ENCODE results near the gene PLCB3. TPM values are rescaled to one million over a fixed set of nuclear protein-coding genes. Genes with fewer than 3 reads are reported as not detected.
"Not testable (repeated sequence)": the region's sequence is repeated elsewhere in the genome, so short reads cannot be mapped to it uniquely, and the experiment has no call there.

The PLCB3 gene
- total RNA-seq, 2 donors from 2014 or later, result 13.9 to 16.4 TPM

GRCh38 chr11:64314805-64315561 lies 63.7 kb downstream of the PLCB3 start:
- Mint-ChIP-seq H3K4me1 (ENCODE audit: low read depth in 2 of 2) (peaks cover 41 to 45% of the 10 kb centered on the region in 2 donors), H3K4me3 (peak overlapping the region; percentile 10), H3K27me3 (no peaks in the 10 kb centered on the region), H3K27ac (no peak overlapping the region), H3K36me3 (no peaks in the 10 kb centered on the region), H3K9me3 (no peaks in the 10 kb centered on the region)
- ATAC-seq (no peak), DNase-seq (ENCODE audit: low spot score) (no peak)

- not testable (repeated sequence) for H3K27me3 Mint-ChIP-seq; H3K9me3 Mint-ChIP-seq; DNase-seq (ENCODE audit: low spot score); ATAC-seq; H3K36me3 Mint-ChIP-seq
- Mint-ChIP-seq H3K4me1 (ENCODE audit: low read depth in 2 of 2) (peaks cover 48 to 49% of the 10 kb centered on the region in 2 donors), H3K4me3 (peak overlapping the region; percentile 89), H3K27ac (peak overlapping the region; percentile 93 to 97)
These were observed 64.6 kb downstream of the PLCB3 start for GRCh38 chr11:64315667-64316526.

- DNase-seq (ENCODE audit: low spot score) (no peak), ATAC-seq (peak in 1 of 2 donors; percentile 7)
- Mint-ChIP-seq H3K4me3 (peak overlapping the region; percentile 89), H3K27me3 (no peaks in the 10 kb centered on the region), H3K27ac (peak overlapping the region; percentile 93 to 97), H3K9me3 (no peaks in the 10 kb centered on the region), H3K4me1 (ENCODE audit: low read depth in 2 of 2) (peaks cover 51 to 52% of the 10 kb centered on the region in 2 donors), H3K36me3 (no peaks in the 10 kb centered on the region)
These were observed 65.5 kb downstream of the PLCB3 start for GRCh38 chr11:64316672-64317324.

GRCh38 chr11:64317325-64317960 lies 66.1 kb downstream of the PLCB3 start, which contains the start of gene TRMT112:
TSS of gene TRMT112 (minus strand) at chr11:64317559. CDS start at chr11:64317526, 33 bp downstream.
- no peaks in the 10 kb centered on the region for H3K27me3 Mint-ChIP-seq
- H3K4me1 Mint-ChIP-seq (ENCODE audit: low read depth in 2 of 2), result peaks cover 49 to 51% of the 10 kb centered on the region in 2 donors

GRCh38 chr11:64317961-64318765 lies 66.8 kb downstream of the PLCB3 start, which contains the start of gene PRDX5:
TSS of gene PRDX5 (plus strand) at chr11:64318121. CDS start at chr11:64318216, 95 bp downstream.
- Mint-ChIP-seq H3K9me3 (no peaks in the 10 kb centered on the region), H3K4me1 (ENCODE audit: low read depth in 2 of 2) (peaks cover 42 to 44% of the 10 kb centered on the region in 2 donors), H3K36me3 (no peaks in the 10 kb centered on the region)

More at GRCh38 chr11:64317325-64317960, 66.1 kb downstream of the PLCB3 start, which contains the start of gene TRMT112:
- H3K9me3 Mint-ChIP-seq, result no peaks in the 10 kb centered on the region
- DNase-seq (ENCODE audit: low spot score) (peak; percentile 97), ATAC-seq (peak; percentile 80 to 87)
- no peaks in the 10 kb centered on the region for H3K36me3 Mint-ChIP-seq
- peak within 1 kb of the TSS; percentile 93 to 97 for H3K27ac Mint-ChIP-seq
- H3K4me3 Mint-ChIP-seq, result peak within 1 kb of the TSS; percentile 89

More at GRCh38 chr11:64317961-64318765, 66.8 kb downstream of the PLCB3 start, which contains the start of gene PRDX5:
- Mint-ChIP-seq H3K27ac (peak within 1 kb of the TSS; percentile 93 to 97), H3K4me3 (peak within 1 kb of the TSS; percentile 89), H3K27me3 (no peaks in the 10 kb centered on the region)
- ATAC-seq (peak; percentile 89 to 93), DNase-seq (ENCODE audit: low spot score) (peak; percentile 99)

Other genes starting within 250 kb of the PLCB3 start
- not detected for gene FLRT1, start 215.6 kb upstream of the PLCB3 start, total RNA-seq
- gene MACROD1, start 85.4 kb upstream of the PLCB3 start, total RNA-seq, result 10 to 100 TPM in 1 of 2 donors, 1 to 10 TPM in 1; 3.0 to 12.7 TPM
- 100 to 1,000 TPM; 431 to 450 TPM for gene STIP1, start 65.4 kb upstream of the PLCB3 start, total RNA-seq
- 100 to 1,000 TPM; 249 to 276 TPM for gene FERMT3, start 44.8 kb upstream of the PLCB3 start, total RNA-seq
- gene TRPT1, start 25.3 kb upstream of the PLCB3 start, total RNA-seq, result 10 to 100 TPM; 30.5 to 35.7 TPM
- gene NUDT22, start 25.3 kb upstream of the PLCB3 start, total RNA-seq, result 100 to 1,000 TPM in 1 of 2 donors, 10 to 100 TPM in 1; 83.6 to 120 TPM
- gene DNAJC4, start 21.0 kb upstream of the PLCB3 start, total RNA-seq, result 10 to 100 TPM; 31.2 to 33.0 TPM
- gene VEGFB, start 16.9 kb upstream of the PLCB3 start, total RNA-seq, result 10 to 100 TPM; 38.7 to 42.3 TPM
- gene FKBP2, start 10.4 kb upstream of the PLCB3 start, total RNA-seq, result 10 to 100 TPM; 33.1 to 53.5 TPM
- 100 to 1,000 TPM; 130 to 236 TPM for gene PPP1R14B, start 4.6 kb upstream of the PLCB3 start, total RNA-seq
- gene BAD, start 33.1 kb downstream of the PLCB3 start, total RNA-seq, result 10 to 100 TPM; 29.5 to 46.9 TPM
- gene GPR137, start 34.3 kb downstream of the PLCB3 start, total RNA-seq, result 10 to 100 TPM; 40.9 to 62.7 TPM
- gene KCNK4, start 39.8 kb downstream of the PLCB3 start, total RNA-seq, result not detected
- gene CATSPERZ, start 48.8 kb downstream of the PLCB3 start, total RNA-seq, result not detected
- gene ESRRA, start 54.0 kb downstream of the PLCB3 start, total RNA-seq, result 100 to 1,000 TPM in 1 of 2 donors, 10 to 100 TPM in 1; 67.2 to 116 TPM
- gene TRMT112, start 66.0 kb downstream of the PLCB3 start, total RNA-seq, result 100 to 1,000 TPM; 171 to 203 TPM
- gene PRDX5, start 66.6 kb downstream of the PLCB3 start, total RNA-seq, result 100 to 1,000 TPM in 1 of 2 donors, 10 to 100 TPM in 1; 83.5 to 116 TPM
- gene CCDC88B, start 88.7 kb downstream of the PLCB3 start, total RNA-seq, result 100 to 1,000 TPM; 172 to 224 TPM
- gene RPS6KA4, start 107.6 kb downstream of the PLCB3 start, total RNA-seq, result 10 to 100 TPM; 20.7 to 29.5 TPM

Measured in natural killer cell treated with Interleukin-12 subunit alpha and Interleukin-12 subunit beta and Interleukin-15 and Interleukin-18, amount 100 ng/mL, for 72 hours (primary cell).